Activated T-helper 17 cell treated with anti-CD3 and anti-CD28 coated beads, Interleukin-2, amount 50 U/mL, for 72 hours (primary cell): ENCODE data around the gene HPSE2. TPM values are rescaled to one million over a fixed set of nuclear protein-coding genes. Genes with fewer than 3 reads are reported as not detected.

Source experiments
- ATAC-seq: fragments of 150-1000 bp; cut with Tn5 transposase; replicated peaks from 2 replicates; pipeline ENCODE4 v1.10.0; 2021; ENCODE audit warnings: mild to moderate bottlenecking, moderate library complexity
- H3K27ac Mint-ChIP-seq: one replicate; pipeline ENCODE4 v1.8.0; 2022; ENCODE audit warnings: mixed read lengths
- H3K27me3 Mint-ChIP-seq: one replicate; pipeline ENCODE4 v1.8.0; 2022; ENCODE audit warnings: mixed read lengths
- H3K36me3 Mint-ChIP-seq: one replicate; pipeline ENCODE4 v1.8.0; 2022; ENCODE audit warnings: low read depth, mild to moderate bottlenecking, mixed read lengths
- H3K4me1 Mint-ChIP-seq: one replicate; pipeline ENCODE4 v1.8.0; 2022; ENCODE audit warnings: mixed read lengths
- H3K4me3 Mint-ChIP-seq: one replicate; pipeline ENCODE4 v1.8.0; 2022; ENCODE audit warnings: mild to moderate bottlenecking, mixed read lengths
- H3K9me3 Mint-ChIP-seq: one replicate; pipeline ENCODE4 v1.8.0; 2022; ENCODE audit warnings: mixed read lengths
- total RNA-seq, 2 donors: library from RNA; stranded (reverse); gene quantifications; one replicate each; pipeline ENCODE4 v1.2.3, GENCODE V29; 2022

Gene HPSE2
- total RNA-seq, 2 donors from 2014 or later = not detected

DNA sequence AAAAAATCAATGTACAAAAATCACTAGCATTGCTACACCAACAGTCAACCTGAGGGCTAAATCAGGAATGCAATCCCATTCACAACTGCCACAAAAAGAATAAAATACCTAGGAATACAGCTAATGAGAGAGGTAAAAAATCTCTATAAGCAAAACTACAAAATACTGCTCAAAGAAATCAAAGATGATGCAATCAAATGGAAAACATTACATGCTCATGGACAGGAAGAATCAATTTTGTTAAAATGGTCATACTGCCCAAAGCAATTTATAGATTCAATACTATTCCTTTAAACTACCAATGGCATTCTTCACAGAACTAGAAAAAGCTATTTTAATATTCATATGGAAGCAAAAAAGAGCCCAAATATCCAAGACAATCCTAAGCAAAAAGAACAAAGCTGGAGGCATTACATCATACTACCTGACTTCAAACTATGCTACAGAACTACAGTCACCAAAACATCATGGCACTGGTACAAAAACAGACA, 116.3 kb downstream of the HPSE2 start:
- Mint-ChIP-seq H3K4me3 (no peak overlapping the region), H3K27me3 (peaks cover 4% of the 10 kb centered on the region), H3K27ac (no peak overlapping the region), H3K9me3 (no peaks in the 10 kb centered on the region), H3K4me1 (no peaks in the 10 kb centered on the region), H3K36me3 (no peaks in the 10 kb centered on the region)
- no peak for ATAC-seq

- H3K4me3 Mint-ChIP-seq = no peak overlapping the region
- no peak for ATAC-seq
- peaks cover 4% of the 10 kb centered on the region for H3K27me3 Mint-ChIP-seq
- no peak overlapping the region for H3K27ac Mint-ChIP-seq
- H3K9me3 Mint-ChIP-seq = no peaks in the 10 kb centered on the region
- H3K36me3 Mint-ChIP-seq = no peaks in the 10 kb centered on the region
- no peaks in the 10 kb centered on the region for H3K4me1 Mint-ChIP-seq
These were observed 119.9 kb downstream of the HPSE2 start for GRCh38 chr10:99115703-99116102.

DNA sequence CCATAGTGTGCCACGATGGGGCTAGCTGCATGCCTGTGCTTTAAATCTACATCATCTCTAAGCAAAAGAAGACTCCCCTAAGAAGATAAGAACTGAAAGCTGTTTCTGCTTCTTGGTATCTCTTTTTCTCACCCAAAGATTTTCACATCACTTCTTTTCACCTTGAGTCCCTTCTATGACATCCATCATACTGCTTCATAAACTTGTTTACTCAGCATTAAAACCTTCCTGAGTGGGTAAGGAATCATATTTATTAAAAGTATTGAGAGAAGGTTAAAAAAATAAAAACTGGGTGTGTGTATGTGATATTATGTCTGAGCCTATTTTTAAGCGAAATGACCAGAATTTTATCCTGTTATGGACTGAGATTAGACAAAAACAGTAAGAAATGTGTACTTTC, 150.3 kb downstream of the HPSE2 start:
- ATAC-seq = no peak
- peaks cover 4% of the 10 kb centered on the region for H3K9me3 Mint-ChIP-seq
- H3K4me1 Mint-ChIP-seq = no peaks in the 10 kb centered on the region
- no peak overlapping the region for H3K27ac Mint-ChIP-seq
- H3K27me3 Mint-ChIP-seq = peaks cover 8% of the 10 kb centered on the region
- no peak overlapping the region for H3K4me3 Mint-ChIP-seq
- no peaks in the 10 kb centered on the region for H3K36me3 Mint-ChIP-seq

DNA sequence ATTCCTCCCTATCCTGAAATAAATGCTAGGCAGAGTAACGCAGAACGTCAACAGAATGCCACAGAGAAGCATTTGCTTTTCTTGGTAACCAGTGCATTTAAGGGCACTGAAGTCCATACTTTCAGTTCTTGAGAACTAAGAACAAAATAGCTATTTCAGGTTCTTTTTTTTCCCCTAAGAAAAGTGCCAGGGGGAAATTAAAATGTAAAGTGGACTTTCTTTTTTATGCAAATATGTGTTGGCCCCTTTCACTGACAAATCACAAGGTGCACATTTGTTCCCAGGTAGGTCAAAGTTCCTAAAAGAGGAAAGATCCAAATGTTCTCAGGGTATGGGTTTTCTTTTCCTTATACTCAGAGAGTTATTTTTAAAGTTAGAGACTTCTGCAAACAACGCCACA, 151.5 kb downstream of the HPSE2 start:
- Mint-ChIP-seq H3K27me3 (peaks cover 5% of the 10 kb centered on the region), H3K4me3 (no peak overlapping the region), H3K9me3 (peaks cover 4% of the 10 kb centered on the region), H3K36me3 (no peaks in the 10 kb centered on the region), H3K4me1 (no peaks in the 10 kb centered on the region), H3K27ac (no peak overlapping the region)
- ATAC-seq = no peak

GRCh38 chr10:99080275-99080945, 155.2 kb downstream of the HPSE2 start:
- Mint-ChIP-seq H3K4me1 (no peaks in the 10 kb centered on the region), H3K27me3 (peaks cover 5% of the 10 kb centered on the region), H3K9me3 (peaks cover 9% of the 10 kb centered on the region), H3K4me3 (no peak overlapping the region), H3K36me3 (no peaks in the 10 kb centered on the region), H3K27ac (no peak overlapping the region)
- ATAC-seq = no peak

- H3K4me3 Mint-ChIP-seq = no peak overlapping the region
- H3K36me3 Mint-ChIP-seq = no peaks in the 10 kb centered on the region
- H3K27me3 Mint-ChIP-seq = no peaks in the 10 kb centered on the region
- no peaks in the 10 kb centered on the region for H3K4me1 Mint-ChIP-seq
- ATAC-seq = no peak
- H3K9me3 Mint-ChIP-seq = no peaks in the 10 kb centered on the region
- H3K27ac Mint-ChIP-seq = no peak overlapping the region
These were observed 173.1 kb downstream of the HPSE2 start for GRCh38 chr10:99062591-99062990.

DNA sequence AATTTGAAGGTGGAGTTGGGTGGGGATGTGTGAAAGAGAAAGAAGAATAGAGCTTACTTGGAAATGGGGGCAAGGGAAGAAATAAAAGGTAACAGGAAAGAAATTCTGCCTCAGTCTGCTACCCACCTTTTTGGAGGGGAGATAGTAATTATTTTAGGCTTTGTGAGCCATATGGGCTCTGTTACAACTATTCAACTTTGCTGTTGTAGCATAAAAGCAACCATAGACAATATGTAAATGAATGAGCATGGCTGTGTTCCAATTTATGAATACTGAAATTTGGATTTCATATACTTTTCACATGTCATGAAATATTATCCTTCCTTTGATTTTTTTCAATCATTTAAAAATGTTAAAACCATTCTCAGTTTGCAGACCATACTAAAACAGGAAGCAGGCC, 176.9 kb downstream of the HPSE2 start:
- peaks cover 3% of the 10 kb centered on the region for H3K9me3 Mint-ChIP-seq
- H3K4me3 Mint-ChIP-seq = no peak overlapping the region
- H3K27me3 Mint-ChIP-seq = peaks cover 4% of the 10 kb centered on the region
- no peak for ATAC-seq
- H3K36me3 Mint-ChIP-seq = no peaks in the 10 kb centered on the region
- H3K4me1 Mint-ChIP-seq = no peaks in the 10 kb centered on the region
- no peak overlapping the region for H3K27ac Mint-ChIP-seq

GRCh38 chr10:99057936-99058690, 177.5 kb downstream of the HPSE2 start:
- Mint-ChIP-seq H3K9me3 (peaks cover 3% of the 10 kb centered on the region), H3K36me3 (no peaks in the 10 kb centered on the region), H3K27me3 (peaks cover 4% of the 10 kb centered on the region), H3K4me3 (no peak overlapping the region), H3K4me1 (no peaks in the 10 kb centered on the region), H3K27ac (no peak overlapping the region)
- no peak for ATAC-seq

DNA sequence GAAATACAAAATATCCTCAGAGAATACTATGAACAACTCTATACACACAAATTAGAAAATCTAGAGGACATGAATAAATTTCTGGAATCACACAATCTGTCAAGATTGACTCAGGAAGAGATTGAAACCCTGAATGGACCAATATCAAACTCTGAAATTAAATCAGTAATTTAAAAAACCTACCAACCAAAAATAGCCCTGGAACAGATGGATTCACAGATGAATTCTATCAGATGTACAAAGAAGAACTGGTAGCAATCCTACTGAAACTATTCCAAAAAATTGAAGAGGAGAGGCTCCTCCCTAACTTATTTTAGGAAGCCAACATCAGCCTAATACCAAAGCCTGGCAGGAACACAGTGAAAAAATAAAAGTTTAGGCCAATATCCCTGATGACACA, 190.0 kb downstream of the HPSE2 start:
- Mint-ChIP-seq H3K4me1 (no peaks in the 10 kb centered on the region), H3K36me3 (no peaks in the 10 kb centered on the region), H3K9me3 (peaks cover 8% of the 10 kb centered on the region), H3K27ac (no peak overlapping the region), H3K27me3 (no peaks in the 10 kb centered on the region), H3K4me3 (no peak overlapping the region)
- no peak for ATAC-seq

- no peak overlapping the region for H3K4me3 Mint-ChIP-seq
- no peak for ATAC-seq
- H3K27me3 Mint-ChIP-seq = no peaks in the 10 kb centered on the region
- H3K36me3 Mint-ChIP-seq = no peaks in the 10 kb centered on the region
- peaks cover 4% of the 10 kb centered on the region for H3K9me3 Mint-ChIP-seq
- H3K27ac Mint-ChIP-seq = no peak overlapping the region
- no peaks in the 10 kb centered on the region for H3K4me1 Mint-ChIP-seq
These were observed 193.4 kb downstream of the HPSE2 start for GRCh38 chr10:99042051-99042771.

- Mint-ChIP-seq H3K4me1 (no peaks in the 10 kb centered on the region), H3K4me3 (no peak overlapping the region), H3K36me3 (no peaks in the 10 kb centered on the region), H3K27ac (no peak overlapping the region), H3K9me3 (peaks cover 8% of the 10 kb centered on the region), H3K27me3 (no peaks in the 10 kb centered on the region)
- ATAC-seq = no peak
These were observed 194.2 kb downstream of the HPSE2 start for GRCh38 chr10:99041468-99041867.

- peaks cover 6% of the 10 kb centered on the region for H3K9me3 Mint-ChIP-seq
- H3K36me3 Mint-ChIP-seq = no peaks in the 10 kb centered on the region
- no peak overlapping the region for H3K27ac Mint-ChIP-seq
- no peaks in the 10 kb centered on the region for H3K27me3 Mint-ChIP-seq
- no peak overlapping the region for H3K4me3 Mint-ChIP-seq
- H3K4me1 Mint-ChIP-seq = no peaks in the 10 kb centered on the region
- ATAC-seq = no peak
These were observed 221.8 kb downstream of the HPSE2 start for GRCh38 chr10:99013885-99014284.

GRCh38 chr10:99010286-99010685, 225.4 kb downstream of the HPSE2 start:
- H3K4me1 Mint-ChIP-seq = no peaks in the 10 kb centered on the region
- H3K36me3 Mint-ChIP-seq = no peaks in the 10 kb centered on the region
- H3K9me3 Mint-ChIP-seq = peaks cover 7% of the 10 kb centered on the region
- no peak overlapping the region for H3K27ac Mint-ChIP-seq
- no peak for ATAC-seq
- H3K27me3 Mint-ChIP-seq = no peaks in the 10 kb centered on the region
- no peak overlapping the region for H3K4me3 Mint-ChIP-seq

DNA sequence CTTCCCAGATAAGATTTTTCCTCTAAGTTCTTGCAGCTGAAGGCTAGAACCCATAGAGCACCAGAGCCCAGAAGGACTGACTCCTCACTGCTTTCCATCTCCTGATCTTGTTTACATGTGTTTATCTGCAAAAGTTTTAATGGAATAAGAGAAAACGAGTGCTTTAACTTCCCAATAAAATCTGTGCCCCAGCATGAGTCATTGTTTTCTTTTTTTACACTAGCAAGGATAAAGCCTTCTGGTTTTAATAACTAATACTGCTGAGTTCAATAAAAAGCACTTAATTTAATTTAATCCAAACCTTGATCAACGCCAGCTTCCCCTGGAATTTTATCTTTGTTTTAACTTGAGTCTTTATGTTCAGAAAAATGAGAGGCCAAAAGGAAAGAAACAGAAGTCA, 227.6 kb downstream of the HPSE2 start:
- H3K4me1 Mint-ChIP-seq = no peaks in the 10 kb centered on the region
- H3K27ac Mint-ChIP-seq = no peak overlapping the region
- H3K36me3 Mint-ChIP-seq = no peaks in the 10 kb centered on the region
- peaks cover 15% of the 10 kb centered on the region for H3K9me3 Mint-ChIP-seq
- H3K4me3 Mint-ChIP-seq = no peak overlapping the region
- ATAC-seq = no peak
- no peaks in the 10 kb centered on the region for H3K27me3 Mint-ChIP-seq

GRCh38 chr10:99007457-99007856, 228.2 kb downstream of the HPSE2 start:
- peaks cover 18% of the 10 kb centered on the region for H3K9me3 Mint-ChIP-seq
- H3K36me3 Mint-ChIP-seq = no peaks in the 10 kb centered on the region
- ATAC-seq = no peak
- H3K4me3 Mint-ChIP-seq = no peak overlapping the region
- H3K4me1 Mint-ChIP-seq = no peaks in the 10 kb centered on the region
- H3K27me3 Mint-ChIP-seq = no peaks in the 10 kb centered on the region
- H3K27ac Mint-ChIP-seq = no peak overlapping the region
